IMR-90 (cell line): Measurements from ENCODE around the gene CEP83. TPM values are rescaled to one million over a fixed set of nuclear protein-coding genes. Genes with fewer than 3 reads are reported as not detected.

Experiments used
- ATAC-seq: fragments of 200-7000 bp; cut with Tn5 transposase; 2 replicates; pipeline ENCODE4 v1.9.1; 2020; ENCODE audit warnings: low read depth, mild to moderate bottlenecking, moderate library complexity
- BruUV-seq: library from RNA; stranded (reverse); fragments of 400-500 nt; replicated peaks from 2 replicates; lab custom pipeline; 2021; lab: Mats Ljungman, UMichigan
- CTCF ChIA-PET: fragments of 300-600 bp; formaldehyde crosslinking; extraction: SDS; loops from one replicate; lab custom pipeline; 2021; ENCODE audit warnings: antibody characterized with exemption; lab: Yijun Ruan, JAX
- POLR2A ChIA-PET: fragments of 300-600 bp; sonication (Branson Sonifier 250); formaldehyde crosslinking; loops from one replicate; lab custom pipeline; 2022; ENCODE audit warnings: antibody characterized with exemption; ENCODE audit not compliant: unreplicated experiment; lab: Charles Lee
- DNase-seq: peaks from one replicate; pipeline ENCODE4 v3.0.0; 2013
- H2AFZ ChIP-seq: replicated peaks from 2 replicates; pipeline ENCODE3; 2013; ENCODE audit warnings: low read length, mild to moderate bottlenecking; ENCODE audit not compliant: poor library complexity
- H2AK5ac ChIP-seq: 2 replicates; pipeline ENCODE4 v1.6.1; 2013; ENCODE audit warnings: low read depth, low read length, inconsistent platforms
- H2AK9ac ChIP-seq: replicated peaks from 2 replicates; pipeline ENCODE3; 2013; ENCODE audit warnings: mild to moderate bottlenecking, low read depth, low read length, moderate library complexity; ENCODE audit not compliant: poor library complexity
- H2BK120ac ChIP-seq: 2 replicates; pipeline ENCODE4 v1.6.1; 2013; ENCODE audit warnings: low read depth, low read length, inconsistent platforms
- H2BK15ac ChIP-seq: 3 replicates; pipeline ENCODE4 v1.6.1; 2013; ENCODE audit warnings: low read depth, low read length, inconsistent platforms
- H2BK20ac ChIP-seq: 2 replicates; pipeline ENCODE4 v1.6.1; 2013; ENCODE audit warnings: low read depth, mild to moderate bottlenecking, inconsistent platforms, low read length, moderate library complexity
- H2BK5ac ChIP-seq: 2 replicates; pipeline ENCODE4 v1.6.1; 2013; ENCODE audit warnings: mild to moderate bottlenecking, low read depth, low read length, inconsistent platforms; ENCODE audit not compliant: poor library complexity, severe bottlenecking
- H3K14ac ChIP-seq: replicated peaks from 2 replicates; pipeline ENCODE4 v1.6.1; 2013; ENCODE audit warnings: low read depth, low read length, inconsistent platforms
- H3K18ac ChIP-seq: 2 replicates; pipeline ENCODE4 v1.6.1; 2013; ENCODE audit warnings: low read depth, low read length, control low read depth
- H3K23ac ChIP-seq: 2 replicates; pipeline ENCODE4 v1.6.1; 2013; ENCODE audit warnings: low read depth, low read length, inconsistent platforms
- H3K27ac ChIP-seq: 2 replicates; pipeline ENCODE4 v1.5.1; 2013; ENCODE audit warnings: mild to moderate bottlenecking, control low read depth, low read length; ENCODE audit not compliant: insufficient read depth
- H3K27me3 ChIP-seq: 2 replicates; pipeline ENCODE4 v1.6.1; 2013; ENCODE audit warnings: low read length; ENCODE audit not compliant: control insufficient read depth, insufficient read depth
- H3K36me3 ChIP-seq: 2 replicates; pipeline ENCODE4 v1.6.1; 2013; ENCODE audit warnings: low read length, mixed read lengths; ENCODE audit not compliant: control insufficient read depth, insufficient read depth
- H3K4ac ChIP-seq: 2 replicates; pipeline ENCODE4 v1.6.1; 2013; ENCODE audit warnings: low read depth, low read length, inconsistent platforms
- H3K4me1 ChIP-seq: 2 replicates; pipeline ENCODE4 v1.6.1; 2013; ENCODE audit warnings: low read length, mixed read lengths; ENCODE audit not compliant: control insufficient read depth, insufficient read depth
- H3K4me2 ChIP-seq: 2 replicates; pipeline ENCODE4 v1.6.1; 2013; ENCODE audit warnings: low read depth, mild to moderate bottlenecking, control low read depth, low read length, moderate library complexity
- H3K4me3 ChIP-seq: 2 replicates; pipeline ENCODE4 v1.5.1; 2013; ENCODE audit warnings: low read depth, mild to moderate bottlenecking, control low read depth, low read length, moderate library complexity; ENCODE audit not compliant: insufficient read depth
- H3K56ac ChIP-seq: 2 replicates; pipeline ENCODE4 v1.6.1; 2013; ENCODE audit warnings: low read length, inconsistent platforms; ENCODE audit not compliant: insufficient read depth; ENCODE audit errors: extremely low read depth
- H3K79me1 ChIP-seq, 2 experiments: 2 replicates each; pipeline ENCODE4 v1.6.1; 2013; ENCODE audit warnings: low read length in 2 of 2, inconsistent platforms in 1 of 2, low read depth in 1 of 2
- H3K9ac ChIP-seq: 2 replicates; pipeline ENCODE4 v1.6.1; 2013; ENCODE audit warnings: low read depth, low read length, control low read depth
- H3K9me1 ChIP-seq: 2 replicates; pipeline ENCODE4 v1.6.1; 2013; ENCODE audit warnings: low read length, inconsistent platforms; ENCODE audit not compliant: insufficient read depth
- H3K9me3 ChIP-seq: 2 replicates; pipeline ENCODE4 v1.6.1; 2013; ENCODE audit warnings: low read length; ENCODE audit not compliant: control insufficient read depth, insufficient read depth
- H4K20me1 ChIP-seq: 2 replicates; pipeline ENCODE4 v1.6.1; 2013; ENCODE audit warnings: low read length, inconsistent platforms; ENCODE audit not compliant: insufficient read depth
- H4K5ac ChIP-seq: 2 replicates; pipeline ENCODE4 v1.6.1; 2013; ENCODE audit warnings: mild to moderate bottlenecking, low read depth, low read length, control low read depth
- H4K8ac ChIP-seq, 2 experiments: 2 replicates each; pipeline ENCODE4 v1.6.1; 2013; ENCODE audit warnings: low read depth in 2 of 2, low read length in 2 of 2, control low read depth in 1 of 2, inconsistent platforms in 1 of 2
- H4K91ac ChIP-seq: 2 replicates; pipeline ENCODE4 v1.6.1; 2013; ENCODE audit warnings: low read depth, low read length, inconsistent platforms; ENCODE audit not compliant: insufficient read depth
- BHLHE40 ChIP-seq: fragments of 150-350 bp; IDR thresholded peaks from 2 replicates; pipeline ENCODE4 v1.6.1; 2016; ENCODE audit warnings: mild to moderate bottlenecking, low read depth, low read length
- CEBPB ChIP-seq: IDR thresholded peaks from 2 replicates; pipeline ENCODE4 v1.6.1; 2012; ENCODE audit warnings: low read depth, low read length, improper control_type of control experiment
- CTCF ChIP-seq: conservative IDR thresholded peaks from 2 replicates; pipeline ENCODE4 v1.5.1; 2012; ENCODE audit warnings: mild to moderate bottlenecking, low read depth, low read length, improper control_type of control experiment
- ELK1 ChIP-seq: fragments of 150-350 bp; IDR thresholded peaks from 2 replicates; pipeline ENCODE4 v1.6.1; 2016; ENCODE audit warnings: low read depth, mild to moderate bottlenecking, low read length, moderate library complexity, borderline replicate concordance
- MAFK ChIP-seq: IDR thresholded peaks from 2 replicates; pipeline ENCODE4 v1.6.1; 2012; ENCODE audit warnings: low read depth, low read length, improper control_type of control experiment
- MAZ ChIP-seq: IDR thresholded peaks from 2 replicates; pipeline ENCODE4 v1.6.1; 2012; ENCODE audit warnings: low read depth, mild to moderate bottlenecking, low read length, improper control_type of control experiment, moderate library complexity, borderline replicate concordance
- MXI1 ChIP-seq: IDR thresholded peaks from 2 replicates; pipeline ENCODE4 v1.6.1; 2012; ENCODE audit warnings: low read depth, mild to moderate bottlenecking, low read length, moderate library complexity, borderline replicate concordance
- NFE2L2 ChIP-seq: fragments of 150-350 bp; IDR thresholded peaks from 2 replicates; pipeline ENCODE4 v1.6.1; 2016; ENCODE audit warnings: low read depth, mild to moderate bottlenecking, low read length
- POLR2A ChIP-seq: IDR thresholded peaks from 2 replicates; pipeline ENCODE4 v1.6.1; 2012; ENCODE audit warnings: mild to moderate bottlenecking, low read depth, low read length
- RCOR1 ChIP-seq: IDR thresholded peaks from 2 replicates; pipeline ENCODE4 v1.6.1; 2012; ENCODE audit warnings: mild to moderate bottlenecking, low read length, improper control_type of control experiment; ENCODE audit not compliant: insufficient replicate concordance
- RFX5 ChIP-seq: IDR thresholded peaks from 2 replicates; pipeline ENCODE4 v1.8.0; 2012; ENCODE audit warnings: low read depth, mild to moderate bottlenecking, low read length, moderate library complexity
- SMC3 ChIP-seq: fragments of 150-350 bp; IDR thresholded peaks from 2 replicates; pipeline ENCODE4 v1.6.1; 2016; ENCODE audit warnings: low read depth, mild to moderate bottlenecking, antibody characterized with exemption, low read length, moderate library complexity
- WGBS, 2 experiments: methylation state at CpG; one replicate each; pipeline versions ENCODE4 v1.1.5 to v1.1.7; 2013; ENCODE audit warnings: missing lambda C conversion rate in 2 of 2; ENCODE audit not compliant: insufficient read length in 1 of 2; ENCODE audit errors: extremely low coverage in 2 of 2; 5-methylcytosine and 5-hydroxymethylcytosine counted together
- dilution Hi-C: fragments of 300-500 bp; cut with HindIII; formaldehyde crosslinking; loops from one replicate; pipeline ENCODE4 v1.14.3; 2018; ENCODE audit warnings: low sequenced_read_pairs; ENCODE audit not compliant: unreplicated experiment
- in situ Hi-C: fragments of 300-500 bp; cut with MboI; formaldehyde crosslinking; loops from 3 replicates; pipeline ENCODE4 v1.14.3; 2019; ENCODE audit warnings: low sequenced_read_pairs, inconsistent platforms, mixed read lengths
- intact Hi-C: fragments of 100-400 bp; cut with micrococcal nuclease; formaldehyde crosslinking; loops from 2 replicates; pipeline ENCODE4 v1.10.0; 2022
- polyA plus RNA-seq, 3 experiments: library from polyadenylated mRNA; depleted of rRNA; stranded (reverse); fragments of >200 nt; gene quantifications; 2 replicates each; pipeline ENCODE4 v1.2.3, GENCODE V29; 2012; ENCODE audit warnings: low replicate concordance in 1 of 3
- total RNA-seq: library from RNA; depleted of rRNA; stranded (reverse); fragments of >200 nt; gene quantifications from 2 replicates; pipeline ENCODE4 v1.2.3, GENCODE V29; 2012
- TF ChIP-seq, protein P1 (sequence below): fragments of 150-350 bp; IDR thresholded peaks from 2 replicates; pipeline ENCODE4 v1.6.1; 2017; ENCODE audit warnings: mild to moderate bottlenecking, antibody characterized with exemption, low read length, low read depth

CEP83 gene
- total and polyA plus RNA-seq, 2 of the 4 experiments (the other 2 are of a cell fraction), result 3.9 to 8.9 TPM

DNA sequence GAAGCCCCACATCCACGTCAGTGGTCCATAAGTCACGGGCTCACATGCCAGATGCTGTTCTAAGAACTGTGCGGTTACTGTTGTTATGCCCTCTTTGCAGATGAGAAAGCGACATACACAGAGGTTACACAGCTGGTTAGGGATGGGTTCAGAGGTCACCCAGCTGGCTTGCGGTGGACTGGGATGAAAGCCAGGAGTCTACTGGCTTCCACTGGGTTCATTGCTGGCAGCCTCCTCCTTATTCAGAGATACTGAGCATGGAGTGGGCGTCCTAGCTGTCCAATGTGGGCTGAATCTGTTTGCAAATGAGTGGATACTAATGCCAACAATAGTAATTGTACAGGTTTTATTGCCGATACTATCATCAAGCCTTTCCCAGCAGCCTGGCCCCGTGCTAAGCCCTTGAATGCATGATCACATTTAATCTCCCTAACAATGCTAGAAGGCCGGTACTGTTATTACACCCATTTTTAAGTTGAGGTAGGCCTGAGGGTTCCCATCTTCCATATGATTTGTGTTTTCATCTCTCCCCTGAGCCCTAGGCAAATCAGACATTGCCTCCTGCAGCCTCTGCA, 182.2 kb downstream of the CEP83 start:
- in situ Hi-C loops, result no loop called here
- Histone ChIP-seq H3K27ac (no peak overlapping the region), H4K20me1 (no peaks in the 10 kb centered on the region), H3K9me3 (no peaks in the 10 kb centered on the region), H3K23ac (no peak overlapping the region), H3K36me3 (no peaks in the 10 kb centered on the region), H4K8ac (no peak overlapping the region), H3K4me2 (no peak overlapping the region), H2BK15ac (no peak overlapping the region), H3K4me1 (peaks cover 2% of the 10 kb centered on the region; the same call in 1 of the 2 replicates), H3K56ac (no peak overlapping the region), H2AK9ac (no peak overlapping the region), H2AFZ (no peak overlapping the region), H2BK120ac (no peak overlapping the region), H3K9ac (no peak overlapping the region), H2BK20ac (no peak overlapping the region), H2BK5ac (no peak overlapping the region), H4K5ac (no peak overlapping the region), H4K91ac (no peak overlapping the region), H3K4ac (no peak overlapping the region), H3K4me3 (no peak overlapping the region), H3K79me1 (no peaks in the 10 kb centered on the region), H3K27me3 (peaks cover 4% of the 10 kb centered on the region), H3K14ac (no peak overlapping the region), H3K18ac (no peak overlapping the region), H2AK5ac (no peak overlapping the region), H3K9me1 (peaks cover 3% of the 10 kb centered on the region; the same call in 1 of the 2 replicates)
- no TSS peak for BruUV-seq
- TF ChIP-seq CTCF (no peak), CEBPB (no peak), ELK1 (no peak), BHLHE40 (no peak), POLR2A (no peak), NFE2L2 (no peak), RFX5 (no peak), RCOR1 (no peak), SMC3 (no peak), MAZ (no peak), MXI1 (no peak), MAFK (no peak)
- TF ChIP-seq, protein P1, sequence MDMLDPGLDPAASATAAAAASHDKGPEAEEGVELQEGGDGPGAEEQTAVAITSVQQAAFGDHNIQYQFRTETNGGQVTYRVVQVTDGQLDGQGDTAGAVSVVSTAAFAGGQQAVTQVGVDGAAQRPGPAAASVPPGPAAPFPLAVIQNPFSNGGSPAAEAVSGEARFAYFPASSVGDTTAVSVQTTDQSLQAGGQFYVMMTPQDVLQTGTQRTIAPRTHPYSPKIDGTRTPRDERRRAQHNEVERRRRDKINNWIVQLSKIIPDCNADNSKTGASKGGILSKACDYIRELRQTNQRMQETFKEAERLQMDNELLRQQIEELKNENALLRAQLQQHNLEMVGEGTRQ, result no peak
- ATAC-seq, result no peak
- WGBS, 2 experiments, result 100% methylated on average over 4 of the region's 9 CpGs; no CpG with 5 or more reads in 1 of the 2 experiments
- CTCF ChIA-PET, result no interaction called here
- intact Hi-C loops, result no loop called here
- DNase-seq, result peak; percentile 26
- dilution Hi-C loops, result no loop called here
- POLR2A ChIA-PET, result no interaction called here
